ENCODE data around the gene MRPL12.

- TF ChIP-seq, protein P1, sequence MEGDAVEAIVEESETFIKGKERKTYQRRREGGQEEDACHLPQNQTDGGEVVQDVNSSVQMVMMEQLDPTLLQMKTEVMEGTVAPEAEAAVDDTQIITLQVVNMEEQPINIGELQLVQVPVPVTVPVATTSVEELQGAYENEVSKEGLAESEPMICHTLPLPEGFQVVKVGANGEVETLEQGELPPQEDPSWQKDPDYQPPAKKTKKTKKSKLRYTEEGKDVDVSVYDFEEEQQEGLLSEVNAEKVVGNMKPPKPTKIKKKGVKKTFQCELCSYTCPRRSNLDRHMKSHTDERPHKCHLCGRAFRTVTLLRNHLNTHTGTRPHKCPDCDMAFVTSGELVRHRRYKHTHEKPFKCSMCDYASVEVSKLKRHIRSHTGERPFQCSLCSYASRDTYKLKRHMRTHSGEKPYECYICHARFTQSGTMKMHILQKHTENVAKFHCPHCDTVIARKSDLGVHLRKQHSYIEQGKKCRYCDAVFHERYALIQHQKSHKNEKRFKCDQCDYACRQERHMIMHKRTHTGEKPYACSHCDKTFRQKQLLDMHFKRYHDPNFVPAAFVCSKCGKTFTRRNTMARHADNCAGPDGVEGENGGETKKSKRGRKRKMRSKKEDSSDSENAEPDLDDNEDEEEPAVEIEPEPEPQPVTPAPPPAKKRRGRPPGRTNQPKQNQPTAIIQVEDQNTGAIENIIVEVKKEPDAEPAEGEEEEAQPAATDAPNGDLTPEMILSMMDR (IDR thresholded peaks at IDR 0.05; ENCODE audit: insufficient read depth, low read length, poor library complexity, severe bottlenecking), result no peak
- no peak for TF ChIP-seq EZH2phosphoT487 (conservative IDR thresholded peaks at IDR 0.05; ENCODE audit: low read length)
Measured at GRCh38 chr17:81723651-81724209, 20.6 kb downstream of the MRPL12 start.

All from SU-DHL-6 (cell line).